Medulla oblongata (tissue), 1 donor: ENCODE results near the gene TLR3.
"Not testable (repeated sequence)": the region's sequence is repeated elsewhere in the genome, so short reads cannot be mapped to it uniquely, and the experiment has no call there.

Experiments
- DNase-seq: peaks from one replicate; pipeline ENCODE4 v3.0.0-alpha.2; 2015; ENCODE audit errors: extremely low spot score

The TLR3 gene

DNA sequence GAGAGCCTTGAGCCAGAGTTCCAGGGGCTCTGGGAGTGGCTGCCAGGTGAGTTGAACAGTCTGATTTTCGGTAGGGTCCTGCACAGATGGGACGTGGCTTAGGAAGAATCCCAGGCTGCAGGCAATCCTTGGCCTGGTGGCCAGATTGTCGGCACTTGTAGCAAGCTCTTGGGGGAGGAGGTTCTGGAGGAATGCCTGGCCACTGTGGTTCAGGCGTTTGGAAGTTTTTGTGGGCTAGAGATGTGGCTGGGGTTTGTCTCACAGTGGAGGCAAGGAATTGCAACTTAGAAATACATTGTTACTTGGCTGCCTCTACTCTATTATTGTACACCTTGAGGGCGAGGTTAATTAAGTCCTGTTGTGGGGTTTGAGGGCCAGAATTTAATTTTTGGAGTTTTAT, 21.5 kb upstream of the TLR3 start:
- not testable (repeated sequence) for DNase-seq

DNA sequence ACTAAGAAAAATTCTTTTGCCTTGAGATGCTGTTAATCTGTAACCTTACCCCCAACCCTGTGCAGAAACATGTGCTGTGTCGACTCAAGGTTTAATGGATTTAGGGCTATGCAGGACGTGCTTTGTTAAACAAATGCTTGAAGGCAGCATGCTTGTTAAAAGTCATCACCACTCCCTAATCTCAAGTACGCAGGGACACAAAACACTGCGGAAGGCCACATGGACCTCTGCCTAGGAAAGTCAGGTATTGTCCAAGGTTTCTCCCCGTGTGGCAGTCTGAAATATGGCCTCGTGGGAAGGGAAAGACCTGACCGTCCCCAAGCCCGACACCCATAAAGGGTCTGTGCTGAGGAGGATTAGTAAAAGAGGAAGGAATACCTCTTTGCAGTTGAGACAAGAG, 18.8 kb upstream of the TLR3 start:
- DNase-seq, result not testable (repeated sequence)

- DNase-seq, result no peak
Observed at GRCh38 chr4:186051096-186051495, 17.9 kb upstream of the TLR3 start.

DNA sequence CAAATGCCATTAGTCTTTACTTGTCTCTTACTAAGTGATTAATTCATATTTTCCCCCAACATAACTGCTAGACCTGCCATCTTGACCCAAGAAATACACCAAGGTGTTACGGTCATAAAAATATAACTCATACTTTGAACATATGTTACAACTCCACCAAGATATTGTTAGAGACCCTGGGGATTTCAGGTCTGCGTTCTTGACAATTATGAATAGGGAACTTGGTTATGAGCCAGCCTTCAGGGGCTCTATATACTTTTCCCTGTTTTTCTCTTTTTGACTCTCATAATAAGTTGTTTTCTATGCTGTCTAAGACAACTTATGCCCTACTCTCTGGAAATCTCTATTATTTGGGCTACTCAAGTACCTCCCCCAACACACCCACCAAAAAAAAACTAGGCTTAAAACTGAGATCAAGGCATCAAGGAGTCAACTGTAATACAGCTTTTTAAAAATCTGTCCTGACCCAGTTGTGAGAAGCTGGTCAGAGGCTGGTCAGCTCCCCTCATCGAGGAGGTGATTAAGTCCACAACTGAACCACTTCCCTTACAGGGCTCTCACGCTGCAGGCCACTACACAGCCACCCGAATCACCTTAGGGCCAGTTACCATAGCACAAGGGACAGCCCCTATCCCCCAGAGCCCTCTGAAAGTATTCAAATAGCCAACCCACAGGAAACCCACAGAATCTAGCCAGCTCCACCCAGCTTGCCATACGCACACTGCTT, 10.5 kb upstream of the TLR3 start:
- peak; percentile 26 for DNase-seq

DNA sequence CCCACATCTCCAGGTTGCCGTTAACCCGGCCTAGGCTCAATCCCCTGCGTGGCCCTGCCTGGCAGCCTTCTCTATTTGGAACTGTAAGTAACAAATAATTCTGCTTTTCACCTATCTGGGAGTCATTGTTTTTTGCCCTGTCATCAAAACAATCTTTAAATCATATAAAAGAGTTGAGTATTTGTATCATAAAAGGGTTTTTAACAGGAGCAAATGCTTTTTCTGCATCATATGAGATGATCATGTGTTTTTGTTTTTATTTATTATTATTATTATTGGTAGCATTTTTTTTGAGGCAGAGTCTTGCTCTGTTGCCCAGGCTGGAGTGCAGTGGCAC, 10.0 kb upstream of the TLR3 start:
- DNase-seq, result no peak

- DNase-seq, result peak; percentile 74
Observed at GRCh38 chr4:186061921-186062320, 7.0 kb upstream of the TLR3 start.

DNA sequence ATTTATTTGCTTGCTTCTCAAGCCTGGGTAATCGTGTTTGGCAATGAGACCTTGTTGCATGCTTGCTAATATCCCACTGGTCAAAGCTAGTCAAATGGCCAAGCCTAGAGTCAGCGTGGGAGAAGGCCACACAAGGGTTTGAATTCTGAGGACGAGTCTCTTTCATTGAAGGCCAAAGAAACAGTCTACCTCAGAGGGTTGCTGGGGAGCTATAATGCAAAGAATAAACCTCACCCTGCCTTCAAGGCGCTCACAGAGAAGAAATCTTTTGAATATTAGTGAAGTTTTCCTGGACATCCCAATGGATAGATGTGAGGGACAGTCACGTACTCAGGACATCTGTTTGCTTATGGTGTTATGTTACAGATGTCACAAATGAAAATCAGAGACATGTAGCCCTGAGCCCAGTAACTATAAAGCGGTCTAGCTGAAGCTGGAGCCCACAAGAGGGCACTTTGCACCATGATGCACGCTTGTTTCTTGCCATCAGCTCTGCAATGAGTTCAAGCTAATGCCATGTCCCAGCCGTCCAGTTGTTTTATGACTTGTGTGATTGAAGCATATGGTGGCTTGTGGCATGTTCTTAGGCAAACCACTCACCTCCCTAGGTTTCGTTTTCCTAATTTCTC, 1.1 kb upstream of the TLR3 start:
- peak; percentile 91 for DNase-seq

- DNase-seq, result peak; percentile 12
Observed at GRCh38 chr4:186069729-186070128, 773 bp downstream of the TLR3 start.

- no peak for DNase-seq
Observed at GRCh38 chr4:186072516-186072915, 3.6 kb downstream of the TLR3 start.

DNA sequence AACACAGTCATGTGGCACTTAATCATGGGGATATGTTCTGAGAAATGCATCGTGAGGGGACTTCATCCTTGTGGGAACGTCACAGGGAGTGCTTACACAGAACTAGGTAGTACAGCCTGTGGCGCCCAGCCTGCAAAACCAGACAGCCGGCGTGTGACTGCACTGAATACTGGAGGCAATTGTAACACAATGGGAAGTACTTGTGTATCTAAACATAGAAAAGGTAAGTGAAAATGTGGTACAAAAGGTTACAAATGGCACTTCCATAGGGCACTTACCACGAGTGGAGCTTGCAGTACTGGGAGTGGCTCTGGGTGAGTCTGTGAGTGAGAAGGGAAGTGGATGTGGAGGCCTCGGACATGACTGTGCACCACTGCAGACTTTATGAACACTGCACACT, 5.2 kb downstream of the TLR3 start:
- DNase-seq, result peak; percentile 81

- no peak for DNase-seq
Observed at GRCh38 chr4:186078981-186079638, 10.2 kb downstream of the TLR3 start.

DNA sequence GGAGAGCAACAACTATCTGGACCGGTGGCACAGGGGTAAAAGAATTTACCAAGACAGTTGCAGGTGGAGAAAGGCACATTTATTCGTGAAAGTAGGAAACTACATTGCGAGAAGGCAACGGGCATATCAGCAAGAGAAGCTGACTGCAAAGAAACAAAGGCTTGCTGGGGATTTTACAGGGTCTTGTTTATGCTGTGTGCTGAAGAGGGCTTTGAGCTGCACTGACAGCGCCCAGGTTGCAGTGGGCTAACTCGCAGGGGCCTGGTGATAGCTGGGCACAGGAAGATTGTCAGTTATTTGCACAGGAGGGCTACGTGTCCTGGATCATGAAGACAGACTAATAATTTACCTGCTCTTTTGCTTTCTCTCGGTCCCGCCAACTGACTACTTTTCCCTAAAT, 10.7 kb downstream of the TLR3 start:
- DNase-seq, result no peak

- DNase-seq, result no peak
Observed at GRCh38 chr4:186081202-186081807, 12.3 kb downstream of the TLR3 start.

GRCh38 chr4:186082221-186082620, 13.3 kb downstream of the TLR3 start:
- no peak for DNase-seq

DNA sequence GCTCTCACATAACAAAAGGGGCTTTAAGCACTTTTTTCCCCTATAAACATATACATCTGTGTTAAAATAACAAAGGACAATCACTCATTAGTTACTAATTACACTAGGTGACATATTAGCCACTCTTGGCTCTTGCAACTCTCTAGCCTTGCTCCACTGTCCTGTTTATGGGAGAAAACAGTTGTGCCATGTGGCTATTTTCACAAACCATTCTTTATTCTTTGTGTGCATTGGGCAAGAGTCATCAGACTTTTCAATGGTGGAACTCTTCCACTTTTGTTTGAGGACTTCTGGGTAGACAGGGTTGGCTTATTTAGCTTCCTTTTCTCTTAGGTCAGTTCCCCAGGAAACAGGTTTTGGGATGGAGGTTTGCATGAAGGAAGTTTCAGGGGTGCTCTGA, 19.6 kb downstream of the TLR3 start:
- DNase-seq, result peak; percentile 21

DNA sequence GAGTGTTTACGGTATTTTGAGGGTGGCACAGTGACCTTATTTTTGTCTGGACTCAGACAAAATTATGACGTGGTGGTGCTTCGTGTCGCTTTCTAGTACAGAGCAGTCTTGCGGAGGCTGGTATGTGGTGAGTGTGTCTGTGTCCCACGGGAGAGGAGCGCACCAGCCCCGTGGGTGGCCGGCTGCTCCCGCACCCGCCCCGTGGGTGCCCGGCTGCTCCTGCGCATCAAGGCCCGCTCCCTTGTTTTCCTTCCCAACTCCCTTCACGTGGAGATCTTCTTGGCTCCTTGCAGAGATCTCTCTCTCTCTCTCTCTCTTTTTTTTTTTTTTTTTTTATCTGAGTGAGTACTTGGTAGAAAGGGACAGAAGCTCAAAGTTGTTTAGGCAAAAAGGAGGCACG, 23.3 kb downstream of the TLR3 start:
- no peak for DNase-seq

- DNase-seq, result no peak
Observed at GRCh38 chr4:186095406-186095805, 26.4 kb downstream of the TLR3 start.

DNA sequence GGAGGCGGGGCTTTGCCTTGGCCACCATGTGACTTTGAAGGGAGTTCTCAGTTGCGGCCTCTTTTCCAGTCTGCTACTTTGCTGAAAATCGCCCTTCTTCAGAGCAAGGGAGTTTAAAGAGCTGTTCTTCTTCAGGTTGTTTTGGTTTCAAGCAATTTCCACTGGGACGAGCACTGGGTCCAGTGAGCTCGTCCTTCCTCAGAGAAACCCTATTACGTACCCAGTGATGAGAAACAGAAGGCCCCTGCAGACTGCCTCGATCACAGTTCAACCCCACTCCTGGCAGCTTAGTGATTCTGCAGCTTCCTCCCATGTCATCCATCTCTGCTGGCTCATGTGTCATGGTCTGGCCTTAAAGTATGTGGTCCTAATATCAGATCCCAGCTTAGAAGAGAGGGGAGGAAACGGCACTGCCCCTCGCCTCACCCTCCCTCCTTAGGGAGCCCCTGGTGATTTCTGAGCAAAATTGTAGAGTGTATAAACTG, 27.8 kb downstream of the TLR3 start:
- DNase-seq, result no peak

DNA sequence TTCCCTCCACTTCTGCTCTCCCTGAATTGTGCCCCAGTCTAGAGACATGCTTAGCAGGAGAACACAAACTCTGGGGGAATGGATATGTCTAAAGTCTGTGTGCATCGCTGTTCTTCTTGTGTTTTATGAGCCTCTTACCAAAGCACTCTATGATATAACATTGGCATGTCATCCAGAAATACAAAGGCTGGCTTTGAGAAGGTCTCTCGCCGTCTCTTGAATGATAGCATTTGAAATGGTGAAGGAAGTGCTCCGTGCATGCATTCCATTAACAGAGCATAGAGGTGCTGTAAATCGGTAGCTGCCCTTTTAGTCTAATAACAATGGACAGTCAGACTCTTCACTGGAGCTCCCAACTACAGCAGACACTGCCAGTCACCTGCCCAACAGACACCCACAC, 28.4 kb downstream of the TLR3 start:
- DNase-seq, result no peak

DNA sequence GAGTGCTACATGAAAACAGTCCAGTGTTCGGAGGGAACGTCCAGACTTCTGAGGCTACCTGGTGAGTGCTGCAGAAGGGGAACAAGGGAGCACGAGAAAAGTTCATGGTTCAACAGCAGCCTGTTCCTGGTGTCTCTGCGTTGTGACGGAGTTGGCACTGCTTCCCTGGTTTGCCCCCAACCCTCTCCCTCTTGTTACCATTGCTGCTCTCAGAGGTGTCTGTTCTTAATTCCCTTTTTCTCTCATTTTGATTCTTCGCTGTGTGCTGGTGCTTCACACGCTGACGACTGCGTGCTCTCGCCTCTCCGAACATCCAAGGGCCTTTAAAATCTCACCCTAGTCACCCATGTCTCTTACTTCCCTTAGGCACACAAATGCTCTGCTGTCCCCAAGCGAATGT, 34.0 kb downstream of the TLR3 start:
- no peak for DNase-seq

- peak; percentile 44 for DNase-seq
Observed at GRCh38 chr4:186104114-186104889, 35.3 kb downstream of the TLR3 start, which contains the start of gene FAM149A. TSS of gene FAM149A (plus strand) at chr4:186104704.
